NK-92 treated with Interleukin-12 subunit alpha and Interleukin-12 subunit beta, amount 100 ng/mL, for 24 hours (cell line): ENCODE data around the gene LUM.
"Not testable (repeated sequence)": the region's sequence is repeated elsewhere in the genome, so short reads cannot be mapped to it uniquely, and the experiment has no call there.

ENCODE experiments used
- DNase-seq: peaks from one replicate; lab custom pipeline; 2025; lab: John Stamatoyannopoulos, UW

Gene LUM

DNA sequence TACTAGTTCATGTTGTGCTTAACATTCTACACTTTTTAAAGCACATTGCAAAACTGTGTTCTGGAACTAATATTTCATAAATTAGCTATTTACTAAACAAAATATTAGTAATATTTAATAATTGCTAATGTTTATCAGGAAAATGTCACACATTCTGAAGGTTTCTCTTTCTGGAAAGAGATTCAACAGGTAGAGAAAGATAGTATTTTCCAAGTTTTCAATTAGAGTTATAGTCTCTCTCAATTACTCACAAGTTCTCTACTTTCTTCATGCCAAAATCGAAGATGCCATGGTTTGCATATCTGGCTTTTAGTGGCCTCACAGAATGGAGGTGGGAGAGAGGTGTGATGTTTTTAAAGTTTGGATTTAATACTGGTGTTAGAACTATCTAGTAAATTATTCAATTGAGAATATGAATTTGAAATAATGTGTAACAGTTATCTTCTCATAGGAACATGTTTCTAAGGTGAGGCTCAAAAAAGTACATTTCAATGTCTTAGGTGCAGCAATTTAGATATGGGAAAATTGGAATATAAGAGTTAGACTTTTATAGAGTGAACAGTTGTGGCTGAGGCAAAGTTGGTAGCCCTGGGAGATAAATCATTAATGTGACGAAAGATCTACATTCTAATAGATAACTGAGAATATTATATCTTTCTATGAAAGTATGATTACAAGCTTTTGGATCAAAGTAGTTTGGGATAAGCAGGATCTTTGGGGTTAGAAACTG lies 1.5 kb downstream of the LUM start:
- DNase-seq: no peak

DNA sequence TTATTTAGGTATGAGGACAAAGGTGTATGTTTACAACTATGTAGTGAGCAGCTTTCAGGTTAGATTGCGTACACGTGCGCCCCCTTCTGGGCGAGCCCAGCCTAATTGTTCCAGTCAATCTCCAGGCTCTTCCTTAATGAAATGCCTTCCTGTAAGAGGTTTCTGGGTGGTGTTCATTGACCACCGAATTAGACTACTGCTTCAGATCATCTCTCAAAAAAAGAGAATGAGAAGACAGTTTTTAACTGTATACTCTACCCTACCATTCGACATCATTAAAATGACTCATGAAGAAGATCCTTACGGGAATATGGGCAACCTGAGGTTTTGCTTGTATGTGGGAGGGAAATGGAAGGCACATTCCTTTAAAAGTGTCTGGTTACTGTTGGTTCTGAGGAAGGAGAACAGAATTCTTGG lies 2.1 kb downstream of the LUM start:
- peak; percentile 49 for DNase-seq

DNA sequence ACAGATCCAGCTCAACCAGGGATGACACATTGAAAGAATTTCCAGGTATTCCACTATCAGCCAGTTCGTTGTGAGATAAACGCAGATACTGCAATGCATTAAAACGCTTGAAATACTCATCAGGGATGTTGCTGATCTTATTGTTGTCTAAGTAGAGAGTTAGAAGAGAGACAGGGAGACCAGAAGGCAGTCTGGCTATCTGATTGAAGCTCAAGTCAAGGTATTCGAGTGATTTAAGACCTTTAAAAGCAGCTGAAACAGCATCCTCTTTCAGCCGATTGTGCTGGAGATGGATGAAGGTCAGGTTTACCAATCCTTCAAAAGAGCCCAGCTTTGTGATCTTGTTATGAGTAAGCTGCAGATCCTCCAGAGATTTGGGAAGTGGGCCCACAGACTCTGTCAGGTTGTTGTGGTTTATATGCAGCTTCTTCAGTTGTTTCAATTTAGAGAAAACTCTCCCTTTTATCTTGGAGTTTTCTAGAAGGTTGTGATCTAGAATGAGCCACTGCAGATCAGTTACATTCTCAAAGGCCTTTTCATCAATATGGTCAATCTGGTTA lies 3.0 kb downstream of the LUM start:
- no peak for DNase-seq

DNA sequence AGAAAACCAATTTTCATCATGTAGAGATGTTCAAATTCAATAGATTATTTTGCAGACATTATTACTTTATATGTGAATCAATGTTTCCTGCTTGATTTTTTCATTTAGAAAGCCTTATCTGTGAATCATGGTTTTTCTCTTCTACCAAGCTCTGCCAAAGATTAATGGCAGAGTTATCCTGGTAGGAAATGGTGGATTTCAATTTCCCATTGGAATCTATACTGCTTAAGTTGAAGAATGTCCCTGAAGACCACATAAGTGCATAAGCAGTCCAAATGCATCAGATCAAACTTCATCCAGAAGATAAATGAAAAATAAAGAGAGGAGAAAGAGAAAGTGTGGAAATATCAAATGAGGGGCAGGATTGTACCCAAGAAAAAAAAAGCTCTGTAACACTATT lies 5.0 kb downstream of the LUM start:
- DNase-seq: no peak

DNA sequence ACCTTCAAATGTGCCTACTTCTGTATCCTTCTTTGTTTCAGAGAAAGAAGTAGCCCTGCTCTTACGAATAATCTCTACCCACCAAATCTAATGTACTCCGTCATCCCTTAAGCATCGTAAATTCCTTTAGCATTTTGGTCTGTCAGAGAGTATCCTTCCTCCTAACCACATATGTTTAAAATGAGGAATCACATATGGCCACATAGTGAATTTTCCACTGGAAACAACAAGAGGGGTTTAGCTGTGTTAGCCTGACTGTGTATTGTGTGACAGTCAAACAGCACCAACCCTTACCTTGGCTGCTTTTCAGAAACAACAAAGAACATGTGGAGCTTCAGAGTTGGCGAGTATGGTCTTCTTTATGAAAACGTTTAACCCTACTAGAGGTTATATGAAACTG lies 5.5 kb downstream of the LUM start:
- no peak for DNase-seq

DNA sequence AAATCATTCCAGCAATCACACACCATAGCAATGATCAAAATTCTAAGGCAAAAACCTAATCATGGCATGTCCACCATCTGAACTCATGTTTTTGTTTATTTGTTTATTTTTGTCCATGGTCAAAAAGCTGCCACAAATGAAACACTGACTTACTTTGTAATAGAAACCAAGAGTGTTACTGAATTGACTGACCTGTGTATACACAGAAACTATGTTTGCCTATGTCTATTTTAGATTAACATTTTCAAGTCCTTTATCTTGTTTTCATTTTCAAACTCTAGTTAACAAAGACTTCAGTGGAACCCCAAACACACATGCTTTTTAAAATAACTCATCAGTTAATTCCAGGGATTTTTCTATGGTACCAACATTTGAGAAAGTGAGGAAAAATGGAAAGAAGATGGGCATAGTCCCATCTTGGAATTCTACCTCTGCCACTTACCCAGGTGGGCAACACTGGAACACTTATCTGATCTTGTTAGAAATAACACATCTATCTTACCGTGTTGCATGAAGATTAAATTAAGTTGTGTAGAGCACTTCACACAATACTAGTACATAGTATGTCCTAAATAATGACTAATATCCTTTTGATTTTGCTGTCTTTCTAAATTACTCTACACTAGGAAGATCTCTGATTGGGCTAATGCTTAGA lies 6.4 kb downstream of the LUM start:
- DNase-seq: no peak

DNA sequence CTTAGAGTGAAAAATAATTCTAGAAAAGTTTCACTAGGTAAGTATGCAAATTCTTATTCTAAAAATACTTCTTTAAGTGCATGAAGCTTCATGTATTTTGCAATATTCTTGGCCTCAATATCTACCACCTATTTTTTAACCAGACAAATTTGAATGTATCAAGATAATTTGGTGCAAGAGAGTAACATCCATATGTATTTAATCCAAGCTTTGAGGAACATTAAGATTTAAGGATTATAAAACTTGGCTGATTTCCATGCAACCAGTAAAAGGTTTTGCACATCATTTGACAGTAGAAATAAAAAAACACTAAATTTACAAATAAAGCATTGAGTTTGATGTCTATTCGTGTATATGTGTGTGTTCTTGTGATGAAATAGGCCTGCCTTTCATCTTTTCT lies 7.7 kb downstream of the LUM start:
- no peak for DNase-seq

DNA sequence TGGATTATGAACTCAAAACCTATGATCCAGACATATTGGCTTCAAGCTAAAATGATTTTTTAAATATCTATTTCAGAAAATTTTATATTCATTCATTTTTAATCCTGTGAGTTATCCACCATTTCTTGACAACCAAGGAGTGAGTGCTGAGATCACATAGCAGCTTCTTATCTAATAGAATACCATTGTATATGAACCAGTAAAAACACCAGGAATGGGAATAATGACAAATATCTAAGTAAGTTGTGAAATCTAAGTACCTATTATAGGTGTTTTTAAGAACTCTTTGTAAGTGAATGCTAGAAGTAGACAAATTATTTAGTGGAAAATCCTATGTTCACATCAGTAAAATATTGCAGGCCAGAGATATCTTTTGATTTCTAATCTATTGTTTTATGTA lies 8.2 kb downstream of the LUM start:
- DNase-seq: no peak

DNA sequence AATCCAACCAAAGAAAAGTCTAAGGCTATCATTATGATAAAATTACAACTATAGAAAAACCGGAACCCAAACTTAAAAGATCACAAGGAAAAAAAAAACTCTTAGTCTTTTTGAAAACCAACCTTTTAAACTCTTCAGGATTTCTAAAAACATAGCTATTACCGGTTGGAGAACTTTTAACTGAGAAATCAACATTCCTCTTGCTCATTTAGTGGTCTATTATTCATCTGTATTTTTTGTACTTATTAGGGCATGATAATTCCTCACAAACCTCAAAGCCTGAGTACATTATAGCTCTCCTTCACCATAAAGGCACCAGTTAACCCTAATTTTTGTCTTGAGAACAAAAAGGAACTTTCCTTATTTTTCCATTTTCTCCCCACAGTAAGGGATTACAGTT lies 10.4 kb downstream of the LUM start:
- DNase-seq: no peak

DNA sequence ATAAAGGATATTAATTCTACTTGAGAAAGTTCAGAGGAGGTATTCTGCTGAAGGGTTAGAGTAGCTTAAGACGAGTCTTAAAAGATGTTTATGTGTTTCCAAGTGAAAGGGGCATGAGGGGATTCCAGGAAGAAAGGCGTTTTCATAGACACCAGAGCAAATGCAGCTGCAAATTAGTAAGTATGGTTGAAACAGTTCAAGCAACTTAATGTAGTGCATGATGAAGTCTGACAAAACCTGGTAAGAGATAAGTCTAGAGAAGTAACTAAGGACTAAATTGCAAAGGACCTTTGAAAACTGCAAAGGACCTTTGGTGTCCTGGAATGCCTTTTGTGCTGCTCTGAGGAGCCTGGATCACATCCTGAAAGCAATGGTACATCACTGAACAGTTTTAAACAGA lies 11.5 kb downstream of the LUM start:
- DNase-seq: no peak

DNA sequence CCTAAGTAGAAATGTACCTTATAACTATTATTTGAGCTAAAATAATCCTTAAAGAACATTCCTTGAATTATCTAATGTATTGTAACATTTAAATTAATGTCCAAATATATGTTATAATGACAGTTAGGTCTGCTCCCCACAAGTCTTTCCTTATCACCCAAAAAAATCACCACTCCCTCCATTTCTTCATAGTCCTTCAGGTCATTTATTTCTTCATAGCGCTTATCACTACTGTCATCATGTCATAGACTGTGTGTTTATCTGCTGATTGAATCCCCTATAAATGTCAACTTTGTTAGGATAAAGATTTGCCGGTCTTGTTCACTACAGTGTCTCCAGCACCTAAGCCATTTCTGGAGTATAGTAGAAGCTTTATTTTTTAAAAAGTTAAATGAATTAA lies 12.0 kb downstream of the LUM start:
- DNase-seq: no peak

DNA sequence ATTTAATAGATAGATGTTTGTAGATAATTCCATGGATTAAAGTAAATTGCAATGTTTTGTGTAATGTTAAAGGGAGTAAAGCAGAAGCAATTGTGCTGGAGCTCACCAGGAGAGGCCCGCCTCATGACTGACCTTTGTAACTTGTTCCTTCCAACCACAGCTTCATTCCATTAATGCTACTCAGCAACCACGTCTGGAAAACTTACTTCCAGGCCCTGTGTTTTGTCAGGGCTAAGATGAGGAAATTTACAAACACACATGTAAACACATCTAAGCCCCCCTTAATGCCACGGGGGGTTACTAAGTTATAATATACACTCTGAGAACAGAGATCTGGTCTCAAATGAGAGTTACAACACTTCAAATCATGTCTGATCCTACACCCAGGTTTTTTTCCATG lies 12.4 kb downstream of the LUM start:
- no peak for DNase-seq

DNA sequence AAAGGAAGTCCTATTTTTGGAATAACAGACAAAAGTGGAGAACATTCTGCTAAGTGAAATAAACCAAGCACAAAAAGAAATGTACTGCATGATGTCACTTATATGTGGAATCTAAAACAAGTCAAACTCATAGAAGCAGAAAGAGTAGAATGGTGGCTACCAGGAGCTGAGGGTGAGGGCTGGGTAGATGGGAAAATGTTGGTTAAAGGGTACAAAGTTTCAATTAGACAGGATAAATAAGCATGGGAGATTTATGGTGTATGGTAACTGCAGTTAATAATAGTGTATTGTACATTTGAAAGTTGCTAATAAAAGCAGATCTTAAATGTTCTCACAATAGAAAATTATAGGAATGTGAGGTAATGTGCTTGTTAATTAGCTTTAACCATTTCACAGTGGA lies 12.8 kb downstream of the LUM start:
- DNase-seq: no peak

DNA sequence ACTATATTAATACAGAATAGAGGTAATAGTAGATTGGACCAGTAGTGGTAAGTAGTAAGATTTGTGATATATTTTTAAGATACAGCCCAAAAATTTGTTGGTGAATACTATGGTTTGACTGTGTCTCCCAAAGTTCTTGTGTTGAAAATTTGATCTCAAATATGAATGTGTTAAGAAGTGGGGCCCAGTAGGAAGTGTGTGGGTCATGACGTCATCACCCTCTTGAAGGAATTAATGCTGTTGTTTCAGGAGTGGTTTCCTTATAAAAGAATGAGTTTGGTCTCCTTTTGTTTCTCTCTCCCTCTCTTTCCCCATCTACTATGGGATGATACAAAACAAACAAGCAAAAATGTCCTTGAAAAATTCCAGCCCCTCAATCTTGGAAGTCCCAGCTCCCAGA lies 16.3 kb downstream of the LUM start:
- no peak for DNase-seq

DNA sequence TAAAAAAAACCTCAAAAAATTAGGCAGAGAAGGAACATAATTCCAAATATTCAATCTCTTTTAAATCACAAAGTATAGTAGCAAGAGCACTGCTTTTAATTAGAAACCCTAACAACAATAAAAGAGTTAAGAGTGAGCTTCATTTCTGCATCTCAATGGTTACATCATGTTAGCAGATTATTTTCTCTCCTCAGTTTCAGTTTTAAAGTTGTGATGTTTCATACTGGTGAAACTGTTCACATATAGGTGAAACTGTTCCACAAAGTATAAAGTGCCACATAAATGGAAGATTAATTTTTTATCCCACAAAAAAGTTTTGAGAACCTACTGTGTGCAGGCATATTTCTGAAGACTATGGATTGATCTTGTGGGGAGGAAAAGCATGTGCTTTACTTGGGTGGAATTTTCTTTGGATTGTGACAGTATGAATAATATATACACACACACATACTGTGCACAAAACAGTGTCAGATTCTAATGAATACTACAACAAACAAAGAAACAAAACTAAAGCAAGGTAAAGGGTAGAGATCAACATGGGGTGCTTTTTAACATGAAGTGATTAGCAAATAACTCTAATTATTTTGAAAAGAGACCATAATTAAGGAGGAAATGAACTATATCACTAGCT lies 17.1 kb downstream of the LUM start:
- DNase-seq: no peak

DNA sequence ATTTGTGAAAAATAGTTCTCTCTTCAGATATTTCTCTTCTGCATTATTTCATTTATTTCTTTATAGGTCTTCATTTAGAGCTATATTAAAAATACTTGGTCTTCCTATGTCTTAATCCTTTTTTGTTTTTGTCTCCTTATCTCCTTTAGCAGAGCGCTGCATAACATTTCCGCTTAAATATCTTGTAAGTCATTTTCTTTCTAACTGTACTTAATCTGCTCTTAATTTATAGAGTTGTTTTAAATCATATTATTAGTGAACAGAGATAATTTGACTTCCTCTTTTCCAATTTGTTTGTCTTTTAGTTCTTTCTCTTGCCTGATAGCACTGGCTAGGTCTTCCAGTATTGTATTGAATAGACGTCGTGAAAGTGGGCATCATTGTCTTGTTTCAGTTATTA lies 18.0 kb downstream of the LUM start:
- no peak for DNase-seq

DNA sequence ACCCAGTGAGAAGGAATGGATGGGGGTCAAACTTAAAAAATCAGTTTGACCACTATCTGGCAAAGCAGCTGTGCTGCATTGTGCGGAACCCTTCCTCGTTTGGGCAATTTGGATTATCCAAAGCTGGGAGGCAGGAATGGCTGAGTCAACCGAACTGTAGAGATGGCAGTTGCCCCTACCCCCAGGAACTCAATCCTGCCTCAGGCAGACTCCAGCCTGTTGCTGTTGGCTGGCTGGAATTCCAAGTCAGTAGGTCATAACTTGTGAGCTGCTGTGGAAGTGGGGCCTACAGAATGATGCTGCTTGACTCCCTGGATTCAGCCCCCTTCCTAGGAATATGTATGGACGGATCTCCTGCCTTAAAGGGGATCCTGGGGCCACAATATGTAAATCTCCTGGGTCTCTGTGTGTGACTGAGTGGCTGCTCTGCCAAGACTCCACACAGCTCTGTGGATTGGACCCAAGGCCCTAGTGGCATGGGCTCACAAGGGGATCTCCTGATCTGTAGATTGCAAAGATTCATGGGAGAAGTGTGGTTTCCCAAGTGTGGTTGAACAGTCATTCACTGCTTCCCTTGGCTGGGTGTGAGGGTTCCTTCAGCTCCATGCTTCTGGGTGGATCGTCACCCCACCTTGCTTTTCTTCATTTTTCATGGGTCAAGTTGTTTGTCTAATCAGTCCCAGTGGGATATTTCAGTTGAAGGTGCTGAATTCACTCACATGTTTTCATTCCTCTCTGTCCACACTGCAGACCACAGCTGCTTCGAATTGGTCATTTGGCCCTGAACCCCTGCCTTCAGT lies 19.2 kb downstream of the LUM start:
- DNase-seq: no peak

DNA sequence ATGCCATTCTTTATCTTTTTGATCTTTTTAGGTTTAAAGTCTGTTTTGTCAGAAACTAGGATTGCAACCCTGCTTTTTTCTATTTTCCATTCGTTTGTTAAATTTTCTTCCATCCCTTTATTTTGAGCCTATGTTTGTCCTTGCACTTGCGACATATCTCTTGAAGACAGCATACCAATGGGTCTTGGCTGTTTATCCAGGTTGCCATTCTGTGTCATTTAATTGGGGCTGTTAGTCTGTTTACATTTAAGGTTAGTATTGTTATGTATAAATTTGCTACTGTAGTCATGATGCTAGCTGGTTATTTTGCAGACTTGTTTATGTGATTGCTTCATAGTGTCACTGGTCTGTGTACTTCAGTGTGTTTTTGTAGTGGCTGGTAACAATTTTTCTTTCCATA lies 21.3 kb downstream of the LUM start:
- DNase-seq: not testable (repeated sequence)

DNA sequence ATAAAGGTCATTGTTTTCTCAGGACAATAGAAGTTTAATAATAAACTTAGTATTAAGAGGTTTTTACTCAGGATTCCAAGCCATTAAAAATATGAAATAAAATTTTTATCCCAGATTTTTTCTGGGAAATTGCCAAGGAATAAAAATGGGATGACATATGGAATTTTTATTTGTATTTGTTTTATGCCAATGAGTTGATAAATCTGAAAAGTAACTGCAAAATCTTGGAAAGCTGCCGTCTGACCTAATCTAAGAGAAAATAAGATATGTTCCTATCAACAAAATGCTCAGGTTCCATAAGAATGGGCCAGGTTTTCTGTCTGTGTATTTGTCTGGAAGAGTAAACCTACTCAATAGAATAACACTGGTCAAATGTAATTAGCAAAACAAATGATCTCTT lies 31.3 kb downstream of the LUM start:
- DNase-seq: no peak

DNA sequence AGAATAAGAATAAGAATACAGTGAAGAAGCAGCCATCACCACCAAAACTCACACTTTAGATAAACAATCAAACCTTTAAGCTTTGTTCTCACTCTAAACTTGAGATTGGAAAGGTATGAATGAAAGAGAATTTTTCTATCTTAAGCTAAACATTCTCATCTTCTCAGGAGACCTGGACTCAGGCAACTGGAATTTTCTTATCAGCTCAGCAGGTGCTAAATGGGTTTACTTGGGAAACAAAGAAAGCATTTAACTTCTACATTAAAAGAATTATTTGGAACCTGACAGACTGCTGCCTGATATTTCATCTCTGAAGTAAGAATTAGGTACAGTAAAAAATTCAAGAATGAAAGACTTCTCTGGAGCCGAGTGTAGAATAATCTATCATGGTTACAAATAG lies 32.8 kb downstream of the LUM start:
- DNase-seq: no peak

DNA sequence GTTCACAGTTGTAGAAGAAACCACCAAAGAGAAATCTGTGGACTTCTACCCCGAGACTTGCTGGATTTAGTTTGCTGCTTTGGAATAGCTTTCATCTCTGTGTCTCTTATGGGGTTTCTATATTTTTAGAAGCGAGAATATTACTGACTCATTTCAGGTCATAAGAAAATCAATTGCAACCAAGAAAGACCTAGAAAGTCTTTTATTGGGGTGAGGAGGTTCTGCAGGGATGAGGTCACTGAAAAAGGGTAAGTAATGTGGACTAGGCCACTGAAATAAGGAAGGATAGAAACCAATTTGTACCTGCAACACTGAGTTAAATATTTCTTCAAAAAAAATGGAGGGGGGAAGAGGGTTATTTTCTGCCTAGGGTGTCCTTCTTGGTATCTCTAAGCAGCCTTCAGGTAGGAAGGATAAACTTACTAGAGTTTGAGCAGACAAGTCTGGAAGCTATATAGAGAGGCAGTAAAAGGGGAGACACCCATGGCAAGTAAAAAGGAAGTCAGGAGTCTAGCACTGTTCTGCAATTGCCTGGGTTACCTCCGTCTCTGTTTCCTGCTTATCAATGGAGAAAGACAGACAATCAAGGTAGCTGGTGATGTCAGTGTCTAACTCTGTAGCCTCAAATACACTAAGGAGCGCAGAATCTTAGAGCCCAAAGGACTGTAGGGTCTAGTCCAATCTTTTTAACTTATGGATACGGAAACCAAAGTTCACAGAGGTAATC lies 33.9 kb downstream of the LUM start:
- no peak for DNase-seq

DNA sequence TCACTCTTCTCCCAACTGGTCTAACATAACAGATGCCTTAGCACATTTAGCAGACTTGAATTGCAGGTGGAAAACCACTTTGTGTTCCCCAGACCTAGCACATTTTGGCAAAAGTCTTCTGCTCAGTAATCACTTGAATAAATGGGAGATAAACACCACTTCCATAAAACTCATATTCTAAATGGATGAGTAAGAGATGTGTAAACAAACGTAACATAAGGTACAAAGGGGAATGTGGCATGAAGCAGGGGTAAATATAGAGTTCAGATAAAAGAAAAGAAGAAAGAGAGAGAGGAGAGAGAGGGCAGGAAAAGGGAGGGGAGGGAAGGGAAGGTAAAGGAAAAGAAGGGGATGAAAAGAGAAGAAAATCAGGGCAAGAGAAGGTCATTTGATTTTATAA lies 36.4 kb downstream of the LUM start:
- no peak for DNase-seq
